Measurements from ENCODE around the gene NFKB1. TPM values are rescaled to one million over a fixed set of nuclear protein-coding genes. Genes with fewer than 3 reads are reported as not detected.

Gene NFKB1
- total and polyA plus RNA-seq, 10 of the 15 experiments (the other 5 are each of a cell fraction or from before 2014, with no cell fraction given): 8.7 to 110 (median 57.3) TPM

DNA sequence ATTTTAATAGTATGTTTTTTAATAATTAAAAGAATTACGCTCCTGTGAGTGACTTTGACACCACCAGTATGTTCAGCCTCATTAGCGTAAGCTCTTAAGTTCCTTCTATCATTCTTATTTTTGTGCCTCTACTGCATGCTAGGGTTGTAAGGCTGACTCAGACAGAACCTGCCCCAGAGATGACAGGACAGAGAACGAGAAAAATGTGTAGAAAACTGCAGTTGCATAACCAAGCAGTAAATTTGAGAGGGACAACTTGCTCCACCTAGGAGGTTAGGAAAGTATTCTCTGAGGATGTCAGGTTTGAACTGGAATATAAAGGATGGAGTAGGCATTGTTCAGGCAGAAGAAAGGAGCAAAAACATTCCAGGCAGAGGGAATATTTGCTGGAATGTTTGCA lies 98.7 kb downstream of the NFKB1 start:
- DNase-seq (ENCODE audit: low read depth, low spot score) (no peak), ATAC-seq (no peak), FAIRE-seq (no peak)
- Histone ChIP-seq H3K27ac (ENCODE audit: control insufficient read depth, insufficient read depth) (no peak overlapping the region), H3K79me2 (ENCODE audit: control insufficient read depth, insufficient read depth, low read length) (no peaks in the 10 kb centered on the region), H3K4me3 (no peak overlapping the region), H3K4me1 (ENCODE audit: control insufficient read depth, insufficient read depth, low read length) (peaks cover 13% of the 10 kb centered on the region; the same call in 1 of the 2 replicates), H4K20me1 (ENCODE audit: control insufficient read depth, insufficient read depth) (no peaks in the 10 kb centered on the region), H3K9ac (ENCODE audit: control insufficient read depth, insufficient read depth, low read length) (no peak overlapping the region), H3K27me3 (replicated peaks in 1 of 2; ENCODE audit: control insufficient read depth in 2 of 2, insufficient read depth in 2 of 2, low read length in 1 of 2) (no peaks in the 10 kb centered on the region), H3K4me2 (ENCODE audit: control insufficient read depth, insufficient read depth) (no peak overlapping the region), H2AFZ (ENCODE audit: control insufficient read depth, low read depth, low read length) (no peak overlapping the region), H3K36me3 (ENCODE audit: control insufficient read depth in 2 of 2, insufficient read depth in 2 of 2, low read length in 1 of 2) (peaks cover 7 to 45% of the 10 kb centered on the region in 2 experiments), H3K9me3 (replicated peaks; ENCODE audit: control insufficient read depth, insufficient read depth, low read length) (no peaks in the 10 kb centered on the region)
- WGBS (ENCODE audit: insufficient coverage, insufficient replicate concordance, low lambda C conversion rate, missing lambda C conversion rate): 54% methylated on average over 3 of the region's 3 CpGs
- ChIA-PET POLR2A (interaction anchor here (1.0 to 1.5 kb wide), 2 partner anchors 9 to 14 kb away, joined by 3 to 4 read pairs; no protein-coding TSS in a partner anchor), CTCF (no interaction called here), RAD21 (ENCODE audit: unreplicated experiment) (interaction anchor here (0.9 to 1.3 kb wide), 2 partner anchors 151 to 212 kb away, joined by 3 to 4 read pairs; no protein-coding TSS in a partner anchor), SMC1A (ENCODE audit: uncharacterized antibody, unreplicated experiment) (interaction anchor here (0.5 to 1.6 kb wide), 6 partner anchors 8 to 100 kb away, joined by 3 to 7 read pairs (median 3); no protein-coding TSS in a partner anchor)
- in situ Hi-C loops (cut with MboI) (no loop called here), intact Hi-C loops (cut with micrococcal nuclease; ENCODE audit: unreplicated experiment) (no loop called here)
- BruUV-seq (replicated peaks): no TSS peak
- TF ChIP-seq REST (IDR thresholded peaks at IDR 0.05; ENCODE audit: low read depth, low read length) (no peak), KDM1A (IDR thresholded peaks at IDR 0.05; ENCODE audit: borderline replicate concordance) (no peak), IRF3 (IDR thresholded peaks at IDR 0.05) (no peak), MYB (IDR thresholded peaks at IDR 0.05; ENCODE audit: borderline replicate concordance, low read depth, low read length) (no peak), RUNX3 (IDR thresholded peaks at IDR 0.05; ENCODE audit: low read length) (no peak), WRNIP1 (IDR thresholded peaks at IDR 0.05; ENCODE audit: borderline replicate concordance, low read depth, low read length) (no peak), GATAD2B (conservative IDR thresholded peaks at IDR 0.05; ENCODE audit: low read depth) (no peak), ETV6 (conservative IDR thresholded peaks at IDR 0.05 in 1 of 2, IDR thresholded peaks at IDR 0.05 in 1 of 2; ENCODE audit: borderline replicate concordance in 1 of 2, low read depth in 1 of 2) (no peak), POLR2AphosphoS5 (IDR thresholded peaks at IDR 0.05; ENCODE audit: low read length) (no peak), EP300 (IDR thresholded peaks at IDR 0.05; ENCODE audit: borderline replicate concordance in 1 of 2, control insufficient read depth in 1 of 2, low read depth in 2 of 2, low read length in 2 of 2) (no peak), FOXM1 (IDR thresholded peaks at IDR 0.05; ENCODE audit: low read depth, low read length) (no peak), NFYA (IDR thresholded peaks at IDR 0.05; ENCODE audit: borderline replicate concordance, low read depth, low read length) (no peak), CBFB (IDR thresholded peaks at IDR 0.05; ENCODE audit: low read depth) (no peak), YBX1 (IDR thresholded peaks at IDR 0.05) (no peak), RFX5 (IDR thresholded peaks at IDR 0.05; ENCODE audit: low read depth, low read length) (no peak), STAT1 (conservative IDR thresholded peaks at IDR 0.05) (no peak), TBL1XR1 (IDR thresholded peaks at IDR 0.05; ENCODE audit: low read depth, low read length) (no peak)
- TF ChIP-seq, protein P1, sequence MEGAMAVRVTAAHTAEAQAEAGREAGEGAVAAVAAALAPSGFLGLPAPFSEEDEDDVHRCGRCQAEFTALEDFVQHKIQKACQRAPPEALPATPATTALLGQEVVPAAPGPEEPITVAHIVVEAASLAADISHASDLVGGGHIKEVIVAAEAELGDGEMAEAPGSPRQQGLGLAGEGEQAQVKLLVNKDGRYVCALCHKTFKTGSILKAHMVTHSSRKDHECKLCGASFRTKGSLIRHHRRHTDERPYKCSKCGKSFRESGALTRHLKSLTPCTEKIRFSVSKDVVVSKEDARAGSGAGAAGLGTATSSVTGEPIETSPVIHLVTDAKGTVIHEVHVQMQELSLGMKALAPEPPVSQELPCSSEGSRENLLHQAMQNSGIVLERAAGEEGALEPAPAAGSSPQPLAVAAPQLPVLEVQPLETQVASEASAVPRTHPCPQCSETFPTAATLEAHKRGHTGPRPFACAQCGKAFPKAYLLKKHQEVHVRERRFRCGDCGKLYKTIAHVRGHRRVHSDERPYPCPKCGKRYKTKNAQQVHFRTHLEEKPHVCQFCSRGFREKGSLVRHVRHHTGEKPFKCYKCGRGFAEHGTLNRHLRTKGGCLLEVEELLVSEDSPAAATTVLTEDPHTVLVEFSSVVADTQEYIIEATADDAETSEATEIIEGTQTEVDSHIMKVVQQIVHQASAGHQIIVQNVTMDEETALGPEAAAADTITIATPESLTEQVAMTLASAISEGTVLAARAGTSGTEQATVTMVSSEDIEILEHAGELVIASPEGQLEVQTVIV (IDR thresholded peaks at IDR 0.05; ENCODE audit: borderline replicate concordance, partially characterized antibody): no peak
